GM19099 (cell line): Measurements from ENCODE around the gene SH3TC2.

Experiments
- POLR2A ChIP-seq: IDR thresholded peaks from 3 replicates; pipeline ENCODE4 v1.6.1; 2011; ENCODE audit warnings: low read depth; ENCODE audit not compliant: insufficient read length; ENCODE audit errors: extremely low read depth

SH3TC2 gene

DNA sequence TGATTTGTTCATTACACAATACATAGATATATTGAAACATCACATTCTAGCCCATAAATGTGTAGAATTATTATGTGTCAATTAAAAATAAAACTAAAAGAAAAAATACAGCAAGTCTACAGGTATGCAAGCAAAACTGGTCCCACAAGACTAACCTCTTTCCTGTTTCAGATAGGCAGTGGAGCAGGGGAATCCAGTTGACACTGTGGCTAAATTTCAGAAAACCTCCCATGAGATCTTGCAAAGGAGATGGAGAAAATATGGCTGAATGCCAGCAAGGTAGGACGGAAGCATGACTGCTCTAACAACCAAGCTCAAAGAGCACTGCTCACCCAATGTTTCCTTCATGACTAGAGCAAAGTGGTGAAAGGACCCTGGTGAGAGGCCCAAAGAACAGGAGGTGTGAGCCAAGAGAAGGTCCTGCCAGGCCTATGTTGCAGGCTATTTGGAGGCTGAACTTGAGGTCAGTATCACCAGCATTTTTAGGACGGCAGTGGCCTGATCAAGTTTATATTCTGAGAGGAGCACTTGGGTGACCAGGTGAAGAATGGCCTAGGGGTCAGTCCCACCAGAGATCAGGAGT is 1.1 kb upstream of the SH3TC2 start:
- no peak for TF ChIP-seq POLR2A

GRCh38 chr5:149062371-149063016 is 368 bp downstream of the SH3TC2 start:
- TF ChIP-seq POLR2A: no peak

- TF ChIP-seq POLR2A: no peak
These were observed 1.5 kb downstream of the SH3TC2 start for GRCh38 chr5:149061341-149061740.

GRCh38 chr5:149060325-149060724 is 2.5 kb downstream of the SH3TC2 start:
- no peak for TF ChIP-seq POLR2A

- no peak for TF ChIP-seq POLR2A
These were observed 6.2 kb downstream of the SH3TC2 start for GRCh38 chr5:149056616-149057165.

DNA sequence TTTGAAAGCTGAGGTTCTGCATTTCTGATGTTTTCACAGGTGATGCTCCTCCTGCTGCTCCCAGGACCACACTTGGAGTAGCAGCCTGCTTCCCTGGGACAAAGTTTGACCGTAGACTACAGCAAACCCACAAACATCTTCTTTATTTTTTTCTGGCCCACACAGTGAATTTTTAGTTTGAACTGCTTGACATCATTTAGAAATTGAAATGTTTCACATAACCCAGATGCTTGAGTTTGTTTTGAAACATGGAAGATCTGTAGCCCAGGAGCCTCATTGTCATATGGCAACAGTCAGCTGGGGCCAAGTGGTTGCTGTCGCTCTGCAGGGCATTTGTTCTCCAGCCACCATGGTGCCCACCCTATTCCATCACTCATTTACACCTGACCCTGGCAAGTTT is 8.4 kb downstream of the SH3TC2 start:
- TF ChIP-seq POLR2A: no peak

DNA sequence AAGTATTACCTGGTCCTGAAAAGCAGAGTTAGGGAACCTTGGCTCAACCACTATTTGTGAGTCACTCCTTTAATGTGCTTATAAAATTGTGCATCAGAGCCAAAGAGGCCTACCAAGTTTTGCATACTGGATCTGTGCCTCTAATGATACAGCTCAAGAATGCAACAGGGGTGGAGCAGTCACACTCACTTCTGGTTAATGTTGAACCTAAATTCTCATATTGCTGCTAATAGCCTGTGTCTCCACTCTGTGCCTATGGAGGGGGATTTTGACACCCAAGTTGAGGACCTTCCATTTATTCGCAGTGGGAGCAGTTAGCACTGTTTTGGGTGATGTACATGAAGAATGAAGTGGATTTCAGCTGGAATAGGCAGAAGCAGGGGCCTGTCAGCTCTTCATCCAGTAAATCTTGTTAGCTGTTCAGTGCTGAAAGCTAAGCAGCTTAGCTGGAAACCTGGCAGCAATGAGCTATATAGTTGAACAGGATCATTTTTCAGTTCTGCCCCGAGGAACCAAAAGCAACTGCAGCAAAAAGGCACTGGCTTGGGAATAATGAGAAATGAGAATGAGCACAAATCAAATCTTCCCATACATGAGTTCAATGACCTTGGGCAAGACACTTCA is 9.7 kb downstream of the SH3TC2 start:
- TF ChIP-seq POLR2A: no peak

GRCh38 chr5:149049371-149049781 is 13.5 kb downstream of the SH3TC2 start:
- TF ChIP-seq POLR2A: no peak

DNA sequence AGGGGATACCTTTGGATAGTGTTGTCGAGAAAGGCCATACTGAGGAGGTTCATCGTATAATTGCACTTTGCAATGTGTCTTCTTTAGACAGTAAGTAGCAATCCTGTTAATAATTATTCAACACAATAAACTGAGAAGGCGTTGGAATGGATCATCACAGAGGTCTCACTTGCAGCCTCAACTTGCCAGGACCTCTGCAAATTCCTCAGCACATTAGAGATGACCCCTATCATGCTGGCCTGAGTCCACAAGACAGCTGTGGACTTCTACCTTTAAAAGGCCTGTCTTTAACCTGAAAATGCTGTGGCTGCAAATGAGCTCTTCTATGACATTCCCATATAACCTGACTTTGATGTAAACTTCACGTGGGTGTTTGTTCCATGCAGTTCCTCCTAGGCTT is 14.1 kb downstream of the SH3TC2 start:
- TF ChIP-seq POLR2A: no peak

- no peak for TF ChIP-seq POLR2A
These were observed 15.4 kb downstream of the SH3TC2 start for GRCh38 chr5:149047462-149047861.

- TF ChIP-seq POLR2A: no peak
These were observed 16.5 kb downstream of the SH3TC2 start for GRCh38 chr5:149046196-149046829.

DNA sequence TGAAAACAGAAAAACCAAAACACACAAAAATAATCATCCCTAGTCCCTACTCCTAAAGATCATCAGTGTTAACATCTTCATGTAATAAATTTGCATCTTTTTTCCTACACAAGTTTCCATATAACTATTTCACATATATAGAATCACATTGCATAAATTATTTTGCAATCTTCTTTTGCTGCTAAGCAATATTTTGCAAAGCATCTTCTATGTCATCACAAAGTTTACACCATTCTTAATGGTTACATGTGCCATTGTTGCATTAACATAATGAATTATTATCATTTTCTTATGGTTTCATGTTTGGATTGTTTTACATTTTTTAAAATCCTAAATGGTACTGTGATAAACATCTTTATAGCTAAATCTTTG is 17.8 kb downstream of the SH3TC2 start:
- no peak for TF ChIP-seq POLR2A

GRCh38 chr5:149044453-149045088 is 18.3 kb downstream of the SH3TC2 start:
- TF ChIP-seq POLR2A: no peak

GRCh38 chr5:149043641-149044040 is 19.2 kb downstream of the SH3TC2 start:
- TF ChIP-seq POLR2A: no peak

DNA sequence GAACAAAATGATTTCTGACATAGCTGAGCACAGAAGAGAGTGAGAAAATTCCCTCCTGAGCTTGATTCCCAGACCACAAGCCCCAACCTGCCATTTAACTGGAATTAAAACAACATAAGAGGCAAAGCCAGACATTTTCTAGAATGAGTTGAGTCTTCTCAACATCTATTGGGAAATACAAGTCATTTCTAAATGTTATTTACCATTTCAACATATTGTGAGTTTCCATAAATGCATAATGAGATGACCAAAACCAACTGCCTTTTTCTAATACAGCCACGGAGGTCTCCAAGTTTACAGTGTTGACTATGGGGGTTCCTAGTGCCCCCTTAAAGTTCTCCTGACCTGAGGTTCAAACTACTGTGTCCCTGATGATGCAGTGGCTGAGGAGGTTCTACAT is 20.0 kb downstream of the SH3TC2 start:
- no peak for TF ChIP-seq POLR2A
